GM18909 (cell line): ENCODE results near the gene SLCO3A1.

Source experiments
- ATAC-seq: cut with Tn5 transposase; IDR thresholded peaks from one replicate; pipeline ENCODE4 v1.9.1; 2021; ENCODE audit warnings: mild to moderate bottlenecking; ENCODE audit not compliant: unreplicated experiment, poor library complexity

The SLCO3A1 gene

GRCh38 chr15:92020207-92020606 lies 166.7 kb downstream of the SLCO3A1 start:
- no peak for ATAC-seq

GRCh38 chr15:92020804-92021203 lies 167.3 kb downstream of the SLCO3A1 start:
- no peak for ATAC-seq

DNA sequence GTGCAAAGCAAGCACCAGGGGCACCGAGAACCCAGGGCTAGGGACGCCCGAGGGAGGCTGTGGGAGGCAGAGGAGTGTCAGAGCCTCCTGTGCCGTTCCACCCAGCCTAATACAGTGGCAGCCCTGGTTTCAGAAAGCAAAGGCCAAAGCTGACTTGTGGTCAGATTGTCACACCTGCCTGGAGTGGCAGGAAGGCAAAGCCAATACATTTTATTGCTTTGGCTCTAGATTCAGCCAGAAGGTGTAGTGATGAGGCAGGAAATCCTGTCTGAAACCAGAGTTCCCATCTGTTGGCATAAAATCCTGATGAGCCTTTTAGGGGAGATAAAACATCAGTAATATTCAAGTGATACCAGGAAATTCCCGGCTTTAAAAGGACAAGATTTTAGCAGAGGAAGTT lies 168.3 kb downstream of the SLCO3A1 start:
- ATAC-seq: no peak

DNA sequence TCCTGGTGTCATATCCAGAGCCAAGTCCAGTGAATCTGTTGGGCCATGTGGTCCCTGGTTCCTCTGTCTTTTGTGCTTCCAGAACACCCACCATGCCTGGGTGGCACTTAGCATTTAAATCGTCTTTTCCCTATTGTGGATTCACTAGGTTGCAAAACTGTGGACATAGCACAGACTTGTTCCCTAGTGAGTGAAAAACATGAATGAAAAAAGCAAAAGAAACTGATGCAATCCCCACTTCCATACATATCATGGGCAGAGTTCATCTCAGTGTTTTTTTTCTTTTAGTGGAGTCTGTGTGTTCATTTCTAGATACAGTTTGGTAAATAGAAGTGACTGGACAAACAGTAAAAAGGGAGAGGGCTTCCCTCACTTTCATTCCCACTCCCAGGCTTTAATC lies 170.5 kb downstream of the SLCO3A1 start:
- ATAC-seq: no peak

GRCh38 chr15:92025706-92026270 lies 172.3 kb downstream of the SLCO3A1 start:
- ATAC-seq: no peak

- ATAC-seq: no peak
Measured at GRCh38 chr15:92028389-92028724, 174.8 kb downstream of the SLCO3A1 start.

DNA sequence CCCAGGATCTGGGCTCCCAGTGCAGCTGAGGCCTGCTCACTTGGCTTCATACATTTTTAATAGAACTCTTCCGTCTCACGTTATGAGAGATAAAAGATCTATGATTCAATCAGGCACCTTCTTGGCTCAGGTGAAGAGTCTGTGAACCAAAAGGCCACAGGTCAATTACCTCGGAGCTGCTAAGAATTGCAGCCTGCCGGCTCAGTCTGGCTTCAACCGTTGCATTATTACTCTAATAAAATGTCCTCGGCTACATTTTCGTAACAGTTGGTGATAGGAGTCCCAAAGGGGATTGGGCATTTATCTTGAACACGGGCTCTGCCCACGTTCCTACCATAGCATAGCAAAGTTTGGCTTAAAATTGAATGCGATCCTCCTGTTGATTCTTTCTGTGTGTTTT lies 176.3 kb downstream of the SLCO3A1 start:
- no peak for ATAC-seq

DNA sequence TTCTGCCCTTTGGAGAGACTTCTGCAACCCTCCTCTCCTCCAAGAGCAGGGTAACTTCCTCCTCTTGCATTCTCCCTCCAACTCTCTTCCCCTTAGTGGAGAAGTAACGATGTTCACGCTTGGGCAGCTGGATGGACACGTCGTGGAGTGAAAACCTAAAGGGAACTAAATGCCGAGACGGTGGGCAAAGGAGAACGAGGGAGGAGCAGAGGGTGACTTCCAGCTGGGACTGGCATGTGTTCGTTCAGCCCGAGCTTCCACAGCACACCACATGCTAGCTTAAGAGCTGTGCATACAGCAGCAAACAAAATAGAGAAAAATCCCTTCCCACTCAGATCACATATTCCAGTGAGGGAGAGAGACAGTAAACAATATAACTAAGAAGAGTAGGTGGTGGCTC lies 179.8 kb downstream of the SLCO3A1 start:
- no peak for ATAC-seq

DNA sequence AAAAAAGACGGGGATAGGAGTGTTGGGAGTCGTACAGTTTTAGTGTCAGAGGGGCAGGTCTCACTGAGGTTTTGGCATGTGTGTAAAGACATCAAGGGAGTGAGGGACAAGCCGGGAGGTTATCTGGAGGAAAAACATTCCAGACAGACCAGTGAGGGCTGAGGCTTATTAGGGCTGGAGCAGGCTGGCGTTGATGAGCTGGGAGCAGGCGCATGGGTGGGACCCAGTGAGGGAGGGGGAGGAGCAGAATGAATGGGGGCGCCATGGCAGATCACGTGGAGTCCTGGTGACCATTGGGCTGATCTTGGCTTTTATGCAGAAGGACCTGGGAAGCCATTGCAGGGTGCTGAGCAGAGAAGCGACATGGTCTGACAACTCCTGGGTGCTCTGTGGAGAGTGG lies 180.2 kb downstream of the SLCO3A1 start:
- no peak for ATAC-seq

DNA sequence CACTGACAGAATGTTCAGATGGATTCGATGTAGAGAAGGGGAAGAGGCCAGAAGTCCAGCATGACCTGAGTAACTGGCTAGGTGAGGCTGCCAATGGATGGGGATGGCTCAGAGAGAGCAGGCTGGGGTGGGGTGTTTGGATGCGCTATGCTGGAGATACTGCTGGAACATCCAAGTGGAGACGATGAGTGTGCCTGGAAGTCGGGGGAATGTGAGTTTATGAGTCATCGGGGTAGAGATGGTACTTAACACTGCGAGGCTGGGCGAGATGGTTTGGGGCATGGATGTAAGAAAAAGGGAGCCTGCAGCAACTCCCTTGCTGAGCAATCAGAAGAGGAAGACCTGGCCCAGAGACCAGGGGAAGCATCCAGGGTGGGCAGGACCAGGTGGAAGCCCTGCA lies 180.7 kb downstream of the SLCO3A1 start:
- no peak for ATAC-seq

DNA sequence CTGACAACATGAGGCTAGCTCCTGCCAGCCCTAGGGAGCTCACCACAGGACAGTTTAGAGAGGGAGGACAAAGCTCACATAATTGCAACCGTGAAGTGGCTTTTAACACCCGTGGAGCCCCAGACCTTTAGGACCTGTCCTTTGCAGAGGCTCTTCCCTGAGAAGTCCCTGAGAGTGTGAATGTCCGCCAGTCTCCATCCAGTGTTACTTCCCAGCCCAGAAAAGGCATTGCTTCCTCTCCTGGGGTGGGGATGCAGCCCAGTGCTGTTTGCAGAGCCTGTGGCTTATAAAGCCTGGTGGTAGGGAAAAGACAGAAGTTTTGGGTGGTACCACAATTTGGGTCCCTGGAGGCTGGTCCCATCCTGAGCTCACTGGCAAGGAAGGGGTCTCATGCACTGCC lies 182.0 kb downstream of the SLCO3A1 start:
- no peak for ATAC-seq

GRCh38 chr15:92035961-92036360 lies 182.5 kb downstream of the SLCO3A1 start:
- ATAC-seq: no peak

GRCh38 chr15:92037491-92037890 lies 184.0 kb downstream of the SLCO3A1 start:
- no peak for ATAC-seq

GRCh38 chr15:92040350-92040749 lies 186.8 kb downstream of the SLCO3A1 start:
- no peak for ATAC-seq

DNA sequence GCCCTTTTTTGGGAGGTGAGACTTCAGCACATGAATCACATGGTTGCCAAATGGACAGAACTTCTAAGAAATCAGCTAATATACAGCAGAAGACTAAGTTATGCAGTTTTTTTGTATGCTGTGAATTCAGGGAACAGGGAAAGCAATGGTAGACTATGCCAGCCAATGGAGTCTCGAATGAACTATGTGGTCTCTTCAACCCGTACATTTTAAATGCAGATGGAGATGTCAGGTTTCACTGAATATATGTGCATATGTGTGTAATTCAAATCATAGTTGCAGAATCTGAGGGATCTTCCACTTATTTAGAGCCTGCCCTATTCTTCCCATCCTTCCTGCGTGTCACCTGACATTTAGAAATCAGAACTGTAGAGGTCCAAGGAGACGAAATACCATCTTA lies 187.9 kb downstream of the SLCO3A1 start:
- no peak for ATAC-seq

GRCh38 chr15:92043283-92043682 lies 189.8 kb downstream of the SLCO3A1 start:
- ATAC-seq: no peak

GRCh38 chr15:92044203-92044909 lies 190.8 kb downstream of the SLCO3A1 start:
- ATAC-seq: no peak

- no peak for ATAC-seq
Measured at GRCh38 chr15:92047900-92048299, 194.4 kb downstream of the SLCO3A1 start.

DNA sequence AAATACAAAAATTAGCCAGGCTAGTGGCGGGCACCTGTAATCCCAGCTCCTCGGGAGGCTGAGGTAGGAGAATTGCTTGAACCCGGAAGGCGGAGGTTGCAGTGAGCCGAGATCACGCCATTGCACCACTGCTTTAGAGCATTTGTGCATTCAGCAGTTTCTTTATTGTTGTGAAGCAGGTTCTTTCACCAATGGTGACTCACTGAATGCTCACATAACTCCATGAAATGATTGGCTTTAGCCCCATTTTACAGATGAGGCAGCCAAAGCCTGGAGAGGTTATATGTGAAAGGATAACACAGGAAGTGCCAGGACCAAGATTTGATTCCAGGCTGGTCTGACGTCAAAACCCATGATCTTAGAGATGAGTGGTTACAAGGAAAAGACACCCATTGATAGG lies 195.2 kb downstream of the SLCO3A1 start:
- ATAC-seq: no peak

GRCh38 chr15:92049290-92049989 lies 195.9 kb downstream of the SLCO3A1 start:
- no peak for ATAC-seq

DNA sequence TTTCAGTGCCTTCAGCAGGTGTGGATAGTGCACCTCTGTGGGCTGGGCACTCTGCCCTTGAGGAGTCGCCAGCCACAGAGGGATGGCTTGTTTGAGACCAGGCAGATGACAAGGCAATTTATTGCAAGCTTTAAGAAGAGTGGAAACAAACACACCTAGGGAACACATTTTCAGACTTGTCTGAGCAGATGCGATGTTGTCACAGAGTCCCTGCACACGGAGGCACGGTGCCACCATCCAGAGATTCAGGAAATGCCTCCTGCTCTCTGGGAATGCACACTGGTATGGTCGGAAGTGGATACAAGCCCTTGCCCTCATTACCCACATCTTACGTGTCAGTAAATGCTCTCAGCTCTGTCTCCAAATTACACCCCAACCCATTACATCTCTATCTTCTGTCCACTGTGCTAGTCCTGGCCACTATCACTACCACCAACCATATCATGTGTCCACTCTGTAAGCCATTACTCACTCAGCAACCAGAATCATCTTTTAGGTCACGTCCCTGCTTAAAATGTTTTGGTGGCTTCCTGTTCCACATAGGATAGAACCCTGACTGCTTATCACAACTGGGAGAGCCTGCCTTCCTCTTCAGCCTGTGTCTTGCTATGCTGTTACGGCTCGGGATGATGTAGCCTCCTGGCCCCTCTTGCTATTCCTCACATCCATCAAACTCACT lies 196.9 kb downstream of the SLCO3A1 start:
- ATAC-seq: no peak
